Activated T-cell treated with anti-CD3 and anti-CD28 coated beads, Interleukin-2, amount 50 U/mL, for 1 hour (primary cell): ENCODE results near the gene TSHZ3.

Source experiments
- DNase-seq: peaks from one replicate; pipeline ENCODE4 v3.0.0-alpha.2; 2020

The TSHZ3 gene

GRCh38 chr19:31334849-31335624 is 14.2 kb downstream of the TSHZ3 start:
- DNase-seq: no peak

- no peak for DNase-seq
Observed at GRCh38 chr19:31334101-31334848, 15.0 kb downstream of the TSHZ3 start.

- no peak for DNase-seq
Observed at GRCh38 chr19:31332096-31332495, 17.1 kb downstream of the TSHZ3 start.

DNA sequence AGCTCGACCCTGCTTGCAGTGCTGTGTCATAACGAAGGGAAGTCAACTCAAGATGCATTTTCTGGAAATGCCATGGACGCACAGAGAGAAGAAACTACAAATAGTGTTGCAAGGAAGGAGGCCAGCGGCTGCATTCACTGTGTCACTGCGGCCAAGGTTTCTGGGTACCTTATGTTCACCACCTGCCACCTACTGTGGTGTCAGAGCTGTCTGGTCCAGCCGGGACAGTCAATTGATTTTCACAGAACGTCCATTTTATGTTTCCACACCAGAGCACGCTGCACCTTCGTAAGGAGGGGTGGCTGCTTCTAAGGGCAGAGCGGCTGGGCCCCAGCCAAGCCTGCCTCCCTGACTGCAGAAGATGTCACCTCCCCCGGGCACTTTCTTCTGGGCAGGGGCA is 17.7 kb downstream of the TSHZ3 start:
- DNase-seq: no peak

- no peak for DNase-seq
Observed at GRCh38 chr19:31330761-31331160, 18.5 kb downstream of the TSHZ3 start.

- no peak for DNase-seq
Observed at GRCh38 chr19:31330237-31330636, 19.0 kb downstream of the TSHZ3 start.

- DNase-seq: no peak
Observed at GRCh38 chr19:31329819-31330218, 19.4 kb downstream of the TSHZ3 start.

DNA sequence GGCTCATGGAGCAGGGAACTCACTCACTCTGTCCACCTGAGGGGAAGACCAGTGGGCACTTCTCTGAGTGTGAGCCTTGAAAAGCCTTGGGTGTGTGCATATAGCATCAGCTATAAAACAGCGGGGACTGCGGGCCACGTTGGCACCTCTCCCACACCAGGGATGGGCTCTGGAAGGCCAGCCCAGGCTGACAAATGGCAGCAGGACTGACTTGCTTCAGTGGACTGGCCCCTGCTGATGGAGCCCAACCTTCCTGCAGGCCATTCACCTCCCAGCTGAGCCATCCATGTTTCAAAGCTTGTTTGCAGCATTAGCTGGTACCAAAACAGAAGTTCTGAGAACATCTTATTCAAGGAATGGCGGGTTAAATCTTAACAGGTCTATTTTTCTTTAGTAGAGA is 21.0 kb downstream of the TSHZ3 start:
- DNase-seq: no peak

GRCh38 chr19:31326329-31327028 is 22.8 kb downstream of the TSHZ3 start:
- DNase-seq: no peak

- DNase-seq: no peak
Observed at GRCh38 chr19:31325342-31325741, 23.9 kb downstream of the TSHZ3 start.

DNA sequence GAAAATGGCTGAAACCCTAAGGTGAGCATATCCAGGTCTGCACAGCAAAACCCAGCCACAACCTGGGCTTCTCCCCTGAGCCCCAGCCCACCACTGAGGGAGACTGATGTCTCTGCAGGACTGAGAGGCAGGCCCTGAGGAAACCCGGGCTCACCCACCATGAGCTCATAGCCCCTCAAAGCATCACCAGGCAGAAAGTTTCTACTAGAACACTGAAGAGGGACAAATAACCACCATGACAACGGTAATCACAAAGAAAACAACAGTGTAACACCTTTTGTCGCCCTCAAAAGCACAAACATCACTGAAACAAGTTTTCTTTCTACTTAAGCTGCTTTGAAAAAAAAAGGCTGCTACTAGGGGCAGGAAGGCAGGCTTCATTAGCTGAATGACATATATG is 29.8 kb downstream of the TSHZ3 start:
- DNase-seq: no peak

DNA sequence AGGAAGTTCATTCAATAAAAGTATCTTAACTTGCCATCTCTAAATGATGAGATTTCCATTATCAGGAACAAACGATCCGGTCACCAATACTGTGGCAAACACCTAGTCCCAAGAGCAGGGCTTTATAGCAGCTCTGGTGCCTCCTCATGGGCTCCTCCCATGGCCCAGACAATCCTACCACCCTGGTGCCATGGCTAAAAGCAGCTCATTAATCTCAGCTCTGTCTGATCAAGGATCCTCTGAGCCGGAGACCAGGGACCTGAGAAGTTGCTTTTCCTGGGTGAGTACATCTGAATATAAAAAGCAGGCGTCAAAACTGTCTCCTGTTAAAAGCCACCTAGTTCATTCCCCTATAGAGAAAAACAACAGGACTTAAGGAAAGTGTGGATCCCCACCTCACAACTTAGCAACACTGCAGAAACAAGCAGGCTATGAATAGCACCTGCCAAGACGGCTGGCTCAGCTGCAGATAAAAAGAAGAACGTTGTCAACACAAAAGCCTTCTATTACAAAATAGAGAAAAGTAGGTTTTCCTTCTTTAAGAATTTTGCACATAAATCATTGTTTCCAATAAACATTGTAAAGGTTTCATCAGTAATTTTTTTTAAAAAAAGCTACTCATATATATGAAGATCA is 30.3 kb downstream of the TSHZ3 start:
- DNase-seq: no peak

DNA sequence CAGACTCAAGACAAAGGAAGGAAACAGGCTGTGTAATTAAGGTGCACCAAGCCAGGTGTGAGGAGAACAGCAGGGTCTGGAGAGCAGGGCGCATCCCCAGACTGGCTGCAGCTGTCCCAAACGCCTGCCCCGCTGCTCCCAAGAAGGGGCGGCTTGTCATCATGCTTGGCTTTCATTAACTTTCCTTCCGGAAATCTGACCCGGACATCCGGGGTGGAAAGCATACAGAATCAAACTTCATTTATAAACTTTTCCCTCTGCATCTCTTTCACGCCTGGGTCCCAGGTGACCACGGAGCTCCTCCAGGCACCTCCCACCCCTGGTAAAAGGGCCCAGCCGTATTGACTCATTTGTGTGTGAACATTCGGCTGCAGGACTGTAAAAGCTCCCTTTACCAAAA is 31.7 kb downstream of the TSHZ3 start:
- DNase-seq: no peak

DNA sequence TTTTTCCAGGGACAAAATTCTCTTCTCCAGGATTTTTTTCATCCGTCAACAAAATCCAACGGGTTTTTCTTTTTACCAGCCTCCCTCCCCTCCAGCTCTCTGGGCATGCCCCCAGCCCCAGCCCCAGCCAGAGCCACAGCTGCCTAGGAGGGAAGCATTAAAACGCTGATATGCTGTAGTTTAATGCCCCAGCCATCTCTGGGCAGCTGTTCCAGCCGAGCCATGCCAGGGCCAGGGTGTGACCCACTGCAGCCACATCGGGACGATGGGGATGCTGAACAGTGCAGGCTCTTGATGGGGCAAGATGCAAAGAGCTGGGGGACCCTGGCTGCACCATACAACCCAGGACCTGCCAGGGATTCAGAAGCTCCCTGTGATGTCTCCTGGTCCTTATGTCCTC is 32.1 kb downstream of the TSHZ3 start:
- DNase-seq: no peak

DNA sequence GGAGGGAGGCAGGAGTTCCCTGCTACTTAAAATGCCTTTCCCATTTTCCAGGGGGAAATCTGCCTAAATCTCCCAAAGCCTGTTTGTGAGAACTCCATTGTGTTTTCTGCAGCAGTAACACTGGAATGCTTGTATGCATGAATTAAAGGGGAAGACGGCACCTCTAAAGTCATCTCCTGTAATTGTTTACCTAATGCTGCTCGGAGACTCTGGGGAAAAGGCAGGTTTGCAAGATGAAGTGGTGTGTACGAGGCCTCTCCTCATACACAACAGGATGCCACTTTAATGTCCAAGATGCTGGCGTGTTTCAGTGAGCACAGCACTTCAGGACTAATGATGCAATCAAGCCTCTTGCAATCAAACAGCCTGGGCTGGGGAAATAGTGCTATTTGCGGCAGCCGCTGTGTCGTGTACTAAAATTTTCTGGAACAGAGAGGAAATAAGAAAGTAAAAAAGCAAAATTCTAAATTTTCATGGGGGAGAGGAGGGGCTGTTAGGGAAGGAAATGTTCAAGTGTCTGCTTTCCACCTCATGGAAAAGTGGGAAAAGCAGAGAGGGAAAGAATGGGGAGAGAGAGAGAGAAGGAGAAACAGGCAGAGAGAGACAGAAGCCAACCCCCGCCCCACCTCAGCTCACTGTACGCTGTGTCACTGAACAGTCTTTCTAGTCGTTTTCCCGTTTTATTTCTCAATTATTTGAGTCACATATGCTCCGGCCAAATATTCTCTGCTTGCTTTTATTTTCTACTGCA is 32.9 kb downstream of the TSHZ3 start:
- no peak for DNase-seq

DNA sequence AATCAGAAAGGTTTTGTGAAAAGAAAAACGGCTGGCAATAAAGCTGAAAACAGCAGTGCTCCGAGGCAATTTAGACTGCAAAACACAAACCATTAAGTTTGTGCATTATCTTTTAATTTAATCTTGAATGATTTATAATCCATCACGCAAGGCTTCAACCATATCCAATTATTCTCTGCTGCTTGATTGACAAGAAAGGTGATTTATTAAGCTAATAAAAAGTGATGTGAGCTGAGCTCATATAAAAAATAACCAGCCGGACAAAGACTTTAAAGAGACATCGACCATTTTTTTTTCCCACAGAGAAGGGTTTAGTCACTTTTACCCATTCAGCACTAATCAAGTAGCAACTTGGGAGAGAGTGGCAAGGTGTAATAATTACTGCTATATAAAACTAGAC is 33.6 kb downstream of the TSHZ3 start:
- no peak for DNase-seq

DNA sequence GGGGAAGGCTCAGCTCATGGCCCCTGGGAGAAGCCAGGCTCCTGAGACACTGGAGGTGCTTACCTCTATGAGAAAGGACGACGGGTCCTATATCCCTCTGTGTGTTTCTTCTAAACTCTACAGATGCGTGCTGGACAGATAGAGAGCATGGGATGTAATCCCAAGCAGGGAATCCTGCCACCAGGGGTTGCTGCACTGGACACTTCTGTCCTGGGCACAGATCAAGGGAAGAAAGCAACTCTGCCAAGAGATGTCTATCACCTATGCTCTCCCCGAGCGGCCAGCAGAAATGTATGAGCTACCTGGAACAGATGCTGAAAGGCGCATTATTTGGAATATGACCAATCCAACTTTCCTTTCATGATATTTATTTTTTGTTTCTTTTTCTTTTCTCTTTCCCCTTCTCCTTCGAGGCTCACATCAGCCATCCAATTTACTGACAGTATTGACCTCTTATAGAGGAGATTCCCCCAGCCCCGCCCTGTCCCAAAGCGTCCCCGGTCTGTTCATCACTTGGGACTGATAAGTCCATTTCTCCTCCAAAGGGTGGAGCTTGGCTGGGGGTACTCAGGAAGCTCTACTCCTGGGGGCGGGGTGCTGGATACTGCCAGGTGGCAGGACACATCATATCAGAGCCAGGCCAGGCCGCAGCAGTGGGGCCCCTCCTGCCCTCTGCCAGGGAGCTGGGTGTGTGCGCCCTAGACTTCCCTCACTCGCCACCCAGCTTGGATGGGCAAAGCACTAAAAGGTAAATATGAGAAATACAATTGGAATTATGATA is 34.2 kb downstream of the TSHZ3 start:
- DNase-seq: no peak

GRCh38 chr19:31314156-31314555 is 35.1 kb downstream of the TSHZ3 start:
- DNase-seq: no peak

DNA sequence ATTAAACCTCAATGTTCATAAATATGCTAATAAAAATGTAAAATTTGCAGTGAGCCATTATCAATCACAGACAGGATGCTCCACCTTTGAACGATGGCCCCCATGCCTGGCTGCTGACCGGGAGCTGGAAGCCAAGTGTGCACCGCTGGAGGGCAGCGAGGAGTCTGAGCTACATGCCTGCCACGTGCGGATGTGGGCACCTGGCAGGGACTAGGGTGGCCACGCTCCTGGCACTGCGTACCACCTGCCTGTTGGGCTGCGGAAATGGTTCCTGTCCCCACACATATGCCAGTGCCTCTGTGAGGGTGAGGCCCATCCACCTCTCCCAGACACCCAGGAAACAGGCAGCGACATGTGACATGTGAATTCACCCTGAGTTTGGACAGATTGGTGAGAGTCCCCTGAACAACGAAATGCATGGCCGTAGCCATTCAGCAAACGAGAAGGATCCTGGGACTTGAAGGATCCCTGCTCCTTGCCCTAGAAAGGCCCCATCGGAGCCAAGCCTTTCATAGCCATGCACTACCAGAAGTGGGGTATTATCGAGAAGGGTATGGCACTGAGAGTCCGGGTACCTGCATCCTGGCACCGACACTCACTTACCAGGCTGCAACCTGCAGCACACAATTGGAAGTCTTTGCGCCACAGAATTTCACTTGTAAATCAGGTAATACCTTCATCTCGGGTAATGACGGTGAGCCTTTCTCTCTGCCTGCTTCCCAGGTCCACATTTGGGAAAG is 35.8 kb downstream of the TSHZ3 start:
- no peak for DNase-seq

DNA sequence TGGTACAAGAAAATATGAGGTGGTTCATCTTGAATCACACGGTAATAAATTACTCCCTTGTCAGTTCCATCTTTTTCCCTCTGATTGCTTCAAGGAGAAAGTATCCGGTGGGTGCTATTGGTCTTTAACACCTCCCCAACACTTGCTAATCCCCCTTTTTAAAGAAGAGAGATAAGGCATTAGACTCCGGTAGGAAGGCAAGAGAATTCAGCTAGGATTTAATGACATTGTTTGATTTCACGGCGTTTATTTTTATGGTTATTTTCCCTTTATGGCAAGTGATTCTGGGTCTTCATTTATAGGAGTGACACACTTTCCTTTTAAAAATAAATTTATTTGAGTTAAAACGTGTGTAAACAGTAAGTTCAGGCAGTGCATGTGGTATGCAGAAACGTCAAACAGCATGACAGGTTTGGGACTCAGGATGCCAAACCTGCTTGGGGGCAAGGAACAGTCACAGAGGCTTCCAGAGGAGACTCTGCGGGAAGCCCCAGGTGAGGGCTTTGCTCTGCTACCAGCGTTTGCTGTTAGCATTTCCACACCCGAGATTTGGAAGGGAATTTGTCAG is 36.5 kb downstream of the TSHZ3 start:
- no peak for DNase-seq
